LNCaP clone FGC (cell line): Measurements from ENCODE around the gene ALB.

Source experiments
- DNase-seq: peaks from one replicate; pipeline ENCODE4 v3.0.0-alpha.2; 2011; ENCODE audit warnings: low read depth
- H3K4me3 ChIP-seq: 2 replicates; pipeline ENCODE4 v1.5.1; 2011; ENCODE audit warnings: mild to moderate bottlenecking, low read depth, low read length, control low read depth
- TF ChIP-seq, protein P1 (sequence below): IDR thresholded peaks from 2 replicates; pipeline ENCODE4 v1.5.1; 2012; ENCODE audit warnings: mild to moderate bottlenecking; ENCODE audit not compliant: control insufficient read depth, insufficient read depth; ENCODE audit errors: extremely low read depth

The ALB gene

DNA sequence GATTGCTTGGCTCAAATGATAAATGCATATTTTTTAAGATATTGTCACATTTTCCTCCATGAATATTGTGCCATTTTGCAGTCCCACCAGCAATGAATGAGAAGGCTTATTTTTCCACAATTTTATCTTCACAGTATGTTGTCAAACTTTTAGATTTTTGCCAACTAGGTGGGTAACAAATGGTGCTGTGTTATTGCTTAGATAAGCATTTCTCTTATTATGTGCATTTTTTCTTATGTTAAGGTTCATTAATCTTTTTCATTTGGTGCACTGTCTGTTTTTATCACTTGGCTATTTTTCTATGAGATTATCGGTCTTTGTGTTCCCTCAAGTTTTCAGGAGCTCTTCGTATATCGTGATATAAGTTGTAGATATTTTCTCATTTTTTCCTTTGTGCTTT lies 64.1 kb downstream of the ALB start:
- H3K4me3 ChIP-seq: no peak overlapping the region
- TF ChIP-seq, protein P1, sequence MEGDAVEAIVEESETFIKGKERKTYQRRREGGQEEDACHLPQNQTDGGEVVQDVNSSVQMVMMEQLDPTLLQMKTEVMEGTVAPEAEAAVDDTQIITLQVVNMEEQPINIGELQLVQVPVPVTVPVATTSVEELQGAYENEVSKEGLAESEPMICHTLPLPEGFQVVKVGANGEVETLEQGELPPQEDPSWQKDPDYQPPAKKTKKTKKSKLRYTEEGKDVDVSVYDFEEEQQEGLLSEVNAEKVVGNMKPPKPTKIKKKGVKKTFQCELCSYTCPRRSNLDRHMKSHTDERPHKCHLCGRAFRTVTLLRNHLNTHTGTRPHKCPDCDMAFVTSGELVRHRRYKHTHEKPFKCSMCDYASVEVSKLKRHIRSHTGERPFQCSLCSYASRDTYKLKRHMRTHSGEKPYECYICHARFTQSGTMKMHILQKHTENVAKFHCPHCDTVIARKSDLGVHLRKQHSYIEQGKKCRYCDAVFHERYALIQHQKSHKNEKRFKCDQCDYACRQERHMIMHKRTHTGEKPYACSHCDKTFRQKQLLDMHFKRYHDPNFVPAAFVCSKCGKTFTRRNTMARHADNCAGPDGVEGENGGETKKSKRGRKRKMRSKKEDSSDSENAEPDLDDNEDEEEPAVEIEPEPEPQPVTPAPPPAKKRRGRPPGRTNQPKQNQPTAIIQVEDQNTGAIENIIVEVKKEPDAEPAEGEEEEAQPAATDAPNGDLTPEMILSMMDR: no peak
- no peak for DNase-seq

DNA sequence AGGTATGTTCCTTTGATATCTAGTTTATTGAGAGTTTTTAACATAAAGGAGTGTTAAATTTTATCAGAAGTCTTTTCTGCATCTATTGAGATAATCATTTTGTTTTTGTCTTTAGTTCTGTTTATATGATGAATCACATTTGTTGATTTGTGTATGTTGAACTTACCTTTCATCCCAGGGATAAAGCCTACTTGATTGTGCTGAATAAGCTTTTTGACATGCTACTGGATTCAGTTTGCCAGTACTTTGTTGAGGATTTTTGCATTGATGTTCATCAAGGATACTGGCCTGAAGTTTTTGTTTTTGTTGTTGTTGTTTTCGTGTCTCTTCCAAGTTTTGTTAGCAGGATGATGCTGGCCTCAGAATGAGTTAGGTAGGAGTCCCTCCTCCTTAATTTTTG lies 66.6 kb downstream of the ALB start:
- no peak for DNase-seq
- H3K4me3 ChIP-seq: no peak overlapping the region
- TF ChIP-seq, protein P1: no peak
